HG02642 (cell line): Measurements from ENCODE around the gene GLYAT.
"Not testable (repeated sequence)": the region's sequence is repeated elsewhere in the genome, so short reads cannot be mapped to it uniquely, and the experiment has no call there.

Experiments used
- ATAC-seq: cut with Tn5 transposase; IDR thresholded peaks from one replicate; pipeline ENCODE4 v1.9.1; 2021; ENCODE audit warnings: mild to moderate bottlenecking; ENCODE audit not compliant: unreplicated experiment, poor library complexity

GLYAT gene

DNA sequence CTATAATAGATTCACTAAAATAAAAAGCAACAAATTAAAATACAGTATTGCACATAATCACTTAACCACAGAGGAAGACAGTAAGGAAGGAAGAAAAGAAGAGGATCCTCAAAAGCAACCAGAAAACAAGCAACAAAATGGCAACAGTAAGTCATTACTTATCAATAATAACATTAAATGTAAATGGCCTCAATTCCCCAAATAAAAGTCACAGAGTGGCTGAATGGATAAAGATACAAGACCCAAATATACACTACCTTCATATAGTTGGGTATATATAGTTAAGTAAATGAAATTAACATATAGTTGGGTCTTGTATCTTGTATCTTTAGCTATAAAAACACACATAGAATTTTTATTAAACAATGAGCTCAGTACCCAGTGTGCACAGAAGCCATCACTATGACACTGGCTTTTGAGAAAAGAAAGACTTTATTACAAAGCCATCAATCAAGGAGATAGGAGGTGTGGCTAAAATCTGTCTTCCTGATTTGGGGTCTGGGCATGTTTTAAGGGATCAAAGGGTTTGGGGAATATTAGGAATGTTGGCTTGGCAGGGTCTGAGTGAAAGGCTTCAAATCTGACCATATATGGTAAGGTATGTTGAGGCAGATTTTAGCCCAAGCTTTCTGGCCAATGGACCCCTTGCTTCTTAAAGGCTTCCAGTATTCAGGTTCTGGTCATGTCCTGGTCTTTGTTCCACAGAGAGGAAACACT, 13.4 kb upstream of the GLYAT start:
- ATAC-seq = no peak

DNA sequence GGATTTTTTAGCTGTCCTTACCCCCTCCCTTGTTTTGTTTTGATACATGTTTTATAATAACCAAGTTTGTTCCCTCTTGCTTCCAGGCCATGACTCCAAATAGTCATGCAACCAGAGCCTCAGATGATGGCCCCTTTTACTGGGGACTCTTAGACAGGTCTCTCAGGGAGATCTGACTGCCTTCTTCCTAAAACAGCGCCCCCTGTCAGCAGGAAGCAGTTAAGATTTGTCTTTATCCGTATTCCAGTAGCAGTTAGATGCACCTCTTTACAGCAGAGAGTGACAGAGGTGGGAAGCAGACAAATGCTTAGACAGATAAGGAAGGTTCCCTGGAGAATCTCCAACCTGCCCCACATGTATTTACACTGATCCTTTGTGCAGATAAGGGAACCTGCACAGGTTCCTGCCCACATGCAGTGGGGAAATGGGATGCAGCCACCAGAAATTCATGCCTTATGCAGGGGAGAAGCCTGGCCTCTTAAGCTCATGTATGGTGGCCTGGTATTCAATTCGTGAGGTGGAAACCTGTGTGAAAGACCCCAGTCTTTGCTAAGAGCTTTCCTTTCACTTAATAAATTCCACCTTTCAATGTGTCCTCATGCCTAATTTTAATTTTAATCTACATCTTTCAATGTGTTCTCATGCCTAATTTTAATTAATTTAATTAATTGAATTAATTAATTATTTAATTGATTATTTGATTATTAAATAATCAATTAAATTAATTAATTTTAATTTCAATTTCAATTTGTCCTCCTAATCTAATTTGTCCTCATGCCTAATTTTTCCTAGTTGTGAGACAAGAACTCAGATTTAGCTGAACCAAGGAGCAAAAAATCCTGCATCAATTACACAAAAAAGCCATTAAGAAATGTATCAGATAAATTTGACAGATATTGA, 11.5 kb upstream of the GLYAT start:
- no peak for ATAC-seq

DNA sequence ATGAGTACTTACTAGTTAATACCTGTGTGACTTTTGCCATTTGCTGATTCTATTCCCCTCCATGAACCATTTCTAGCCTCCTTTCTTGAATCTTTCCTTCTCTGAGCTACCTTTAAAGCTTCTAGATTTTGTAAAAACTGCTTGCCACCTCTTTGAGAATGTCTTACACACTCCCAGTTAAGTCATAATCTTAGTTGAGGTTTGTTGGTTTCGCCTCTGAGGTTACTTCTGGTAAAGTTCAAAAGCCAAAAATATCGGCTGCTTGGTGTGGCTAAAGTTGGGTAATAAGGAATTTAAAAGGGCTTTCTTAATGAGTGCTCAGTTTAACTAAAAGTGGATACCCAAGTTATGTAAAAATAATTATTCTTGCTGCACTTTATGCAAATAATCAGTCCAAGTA, 10.4 kb upstream of the GLYAT start:
- ATAC-seq = no peak

DNA sequence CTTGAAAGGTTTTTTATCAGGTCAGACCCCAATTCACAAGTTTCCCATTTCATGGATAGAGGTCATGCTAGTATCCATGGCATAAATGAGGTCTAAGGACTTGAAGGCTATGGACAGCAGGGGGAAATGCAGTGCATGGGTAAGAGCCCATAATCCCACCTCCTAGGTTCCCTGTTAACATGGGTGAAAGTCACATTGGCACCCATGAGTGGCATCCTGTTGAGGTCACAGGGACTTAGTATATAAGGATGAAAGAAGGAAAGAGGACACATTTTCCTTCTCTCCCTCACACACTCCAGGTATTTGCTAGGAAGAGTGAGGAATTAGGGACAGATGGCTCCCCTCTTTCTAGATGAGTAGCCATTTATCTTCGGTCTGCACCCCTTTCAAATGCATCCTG, 9.4 kb upstream of the GLYAT start:
- no peak for ATAC-seq

DNA sequence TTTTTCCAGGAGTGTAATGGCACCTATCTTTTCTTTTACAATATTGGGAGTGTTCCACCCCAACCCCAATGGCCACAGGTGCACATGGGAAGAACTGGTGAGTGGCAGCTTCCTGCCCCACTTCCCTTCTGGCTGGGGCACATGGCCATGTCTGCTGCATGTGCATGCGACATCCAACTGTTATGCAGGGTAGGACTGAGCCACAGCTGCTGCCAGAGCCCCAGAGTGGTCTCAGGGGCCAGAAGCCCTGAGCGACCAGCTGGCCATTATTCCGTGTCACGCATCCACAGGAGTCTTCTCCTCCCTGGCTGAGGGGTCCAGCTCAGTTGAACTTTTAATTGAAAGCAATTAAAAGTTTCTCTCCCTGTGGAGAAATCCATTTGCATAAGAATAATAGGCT, 8.7 kb upstream of the GLYAT start:
- ATAC-seq = no peak

DNA sequence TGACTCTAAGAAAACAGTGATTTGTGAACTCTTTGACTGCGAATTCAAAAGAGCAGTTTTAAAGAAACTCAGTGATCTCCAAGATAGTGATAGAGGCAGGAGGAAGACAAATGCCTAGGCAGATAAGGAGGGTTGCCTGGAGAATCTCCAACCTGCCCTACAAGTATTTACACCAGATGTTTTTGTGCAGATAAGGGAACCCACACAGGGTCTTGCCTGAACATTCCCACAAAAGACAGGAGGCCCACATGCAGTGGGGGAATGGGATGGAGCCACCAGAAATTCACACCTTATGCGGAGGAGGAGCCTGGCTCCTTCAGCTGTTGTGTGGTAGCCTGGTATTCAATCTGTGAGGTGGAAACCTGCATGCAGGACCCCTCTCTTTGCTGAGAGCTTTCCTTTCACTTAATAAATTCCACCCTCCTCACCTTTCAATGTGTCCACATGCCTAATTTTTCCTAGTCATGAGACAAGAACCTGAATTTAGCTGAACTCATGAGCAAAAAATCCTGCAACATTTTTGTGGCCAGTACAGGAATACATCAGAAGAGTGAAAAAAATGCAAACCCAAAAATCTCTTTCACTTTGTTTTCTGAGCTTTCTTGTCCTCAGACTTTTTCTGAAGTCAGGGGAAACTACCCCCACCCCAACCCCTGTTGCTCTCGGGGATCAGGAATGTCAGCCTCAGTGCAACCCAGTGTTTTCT, 8.1 kb upstream of the GLYAT start:
- no peak for ATAC-seq

DNA sequence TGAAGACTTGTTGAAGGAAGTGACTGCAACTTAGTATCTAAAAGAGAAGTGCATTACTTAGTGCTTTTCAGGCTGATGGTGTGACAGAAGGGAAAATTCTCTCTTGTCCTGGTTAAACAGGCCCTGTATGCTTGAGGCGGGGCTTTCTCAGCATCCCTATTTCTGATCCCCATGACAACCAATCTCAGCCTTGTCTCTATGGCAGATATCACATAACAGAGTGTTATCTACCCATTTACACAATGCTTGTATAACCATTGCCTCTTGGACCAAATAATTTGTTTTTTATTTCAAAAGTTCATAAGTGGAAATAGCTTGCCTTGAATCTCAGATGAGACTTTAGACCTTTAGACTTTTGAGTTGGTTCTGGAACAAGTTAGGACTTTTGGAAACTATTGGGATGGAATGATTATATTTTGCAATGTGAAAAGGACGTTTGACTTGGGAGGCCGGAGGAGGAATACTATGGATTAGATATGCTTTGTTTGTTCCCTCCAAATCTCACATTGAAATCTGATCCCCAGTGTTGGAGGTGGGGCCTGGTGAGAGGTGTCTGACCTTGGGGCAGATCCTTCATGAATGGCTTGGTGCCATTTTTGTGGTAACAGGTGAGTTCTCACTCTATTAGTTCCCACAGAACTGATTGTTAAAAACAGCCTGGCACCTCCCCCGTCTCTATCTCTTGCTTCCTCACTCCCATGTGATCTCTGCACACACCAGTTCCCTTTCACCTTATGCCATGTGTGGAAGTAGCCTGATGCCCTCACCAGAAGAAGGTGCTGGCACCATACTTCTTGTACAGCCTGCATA, 3.1 kb upstream of the GLYAT start:
- no peak for ATAC-seq

DNA sequence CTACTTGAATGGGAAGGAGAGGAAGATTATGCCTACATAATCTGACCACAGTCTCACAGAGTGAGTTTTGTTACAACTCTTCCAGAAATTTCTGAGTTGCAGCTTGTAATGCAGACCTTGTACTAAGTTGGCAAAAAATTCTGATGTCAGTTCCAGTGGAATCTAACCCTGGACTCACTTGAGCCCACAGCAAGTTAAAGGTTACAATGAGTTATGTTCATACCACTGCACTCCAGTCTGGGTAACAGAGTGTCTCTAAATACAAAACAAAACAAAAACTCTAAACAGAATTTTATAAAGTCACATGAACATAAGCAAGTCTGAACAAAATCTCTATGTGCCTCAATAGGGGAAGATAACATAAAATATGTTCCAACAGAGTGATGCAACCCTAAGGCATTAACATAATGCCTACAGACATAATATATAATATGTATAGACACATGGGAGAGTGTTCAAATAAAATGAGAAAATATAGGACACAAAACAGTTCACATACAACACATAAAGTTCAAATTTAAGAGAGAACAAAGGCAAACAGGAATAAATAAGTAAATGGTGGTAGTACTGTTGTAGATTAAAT, 1.1 kb downstream of the GLYAT start:
- no peak for ATAC-seq

DNA sequence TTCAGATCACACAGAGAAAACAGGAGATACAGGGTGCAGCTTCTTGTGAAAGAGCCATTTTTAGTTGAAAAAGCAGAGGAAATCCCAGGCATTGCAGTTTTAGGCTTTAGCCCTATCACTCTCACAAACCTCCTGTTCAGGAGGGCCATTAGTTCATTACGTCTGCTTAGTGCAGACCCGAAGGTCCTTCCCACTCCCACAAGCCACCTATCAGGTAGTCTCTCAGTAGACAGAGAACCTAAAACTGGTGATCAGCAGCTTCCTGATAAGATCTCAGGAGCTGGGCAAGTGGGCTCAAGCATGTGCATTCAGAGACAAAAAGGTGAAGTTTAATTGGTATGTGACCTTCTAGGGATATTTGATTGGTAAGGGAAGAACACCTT, 4.3 kb downstream of the GLYAT start:
- ATAC-seq = no peak

DNA sequence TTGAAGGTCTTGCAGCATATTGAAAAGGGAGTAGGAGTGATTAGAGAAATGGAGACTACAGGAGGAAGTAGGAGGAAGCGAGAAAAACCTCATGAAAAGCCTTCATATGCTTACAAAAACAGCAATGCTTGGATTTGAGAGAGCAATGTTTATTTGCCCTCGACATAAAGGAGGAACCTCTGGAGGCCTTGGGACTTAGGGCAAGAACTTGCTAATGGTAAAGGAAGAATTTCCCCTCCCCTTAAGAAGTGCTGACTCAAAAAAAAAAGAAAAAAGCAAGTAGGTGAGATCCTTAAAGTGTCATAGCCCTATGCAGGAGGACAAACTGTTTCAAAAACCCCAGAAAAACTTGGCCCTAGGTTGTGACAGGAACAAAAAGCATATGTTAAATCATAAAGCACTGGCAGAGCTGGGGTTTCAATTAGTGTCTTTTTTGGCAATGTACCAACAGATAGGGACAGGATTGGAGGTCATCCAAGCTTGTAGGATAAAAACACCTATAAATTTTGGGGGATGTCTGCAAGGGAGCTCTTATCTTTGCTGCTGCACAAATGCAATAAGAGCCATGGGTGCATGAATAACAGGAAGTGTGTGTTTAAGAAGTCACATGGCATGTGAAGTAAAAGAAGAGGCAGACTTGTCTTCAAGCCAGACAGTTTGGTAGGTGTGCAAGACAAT, 4.9 kb downstream of the GLYAT start:
- ATAC-seq = no peak

DNA sequence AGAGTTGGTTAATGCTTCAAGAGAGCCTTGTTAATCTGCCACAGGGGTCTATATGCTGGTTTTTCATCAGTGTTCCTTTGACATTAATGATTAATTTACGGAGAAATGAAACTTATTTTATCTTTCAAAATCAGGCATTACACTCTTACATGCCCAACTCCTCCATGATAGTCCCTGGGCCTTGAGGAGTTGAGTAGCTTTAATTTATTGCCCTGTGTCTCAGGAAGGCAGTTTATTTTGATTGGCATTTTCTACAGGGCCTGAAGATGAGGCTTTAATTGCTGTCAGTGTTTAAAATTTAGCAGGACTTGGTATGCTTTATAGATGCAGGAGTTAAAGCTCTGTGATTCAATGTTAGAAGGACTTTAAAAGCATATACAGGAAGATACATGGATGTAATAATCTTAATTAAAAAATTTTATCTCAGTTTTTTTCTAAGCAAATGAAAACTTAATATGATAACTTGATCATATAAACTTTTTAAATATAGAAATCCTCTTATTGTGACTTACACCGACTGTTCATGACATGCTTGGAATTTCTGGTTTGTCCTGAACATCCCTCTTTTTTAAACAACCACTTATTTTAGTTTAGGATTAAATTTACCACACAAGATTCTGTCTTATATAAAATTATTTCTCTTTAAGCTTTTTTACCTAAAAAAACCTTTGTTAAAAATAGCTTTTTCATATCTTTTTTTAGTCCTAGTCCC, 12.2 kb downstream of the GLYAT start:
- ATAC-seq = no peak

DNA sequence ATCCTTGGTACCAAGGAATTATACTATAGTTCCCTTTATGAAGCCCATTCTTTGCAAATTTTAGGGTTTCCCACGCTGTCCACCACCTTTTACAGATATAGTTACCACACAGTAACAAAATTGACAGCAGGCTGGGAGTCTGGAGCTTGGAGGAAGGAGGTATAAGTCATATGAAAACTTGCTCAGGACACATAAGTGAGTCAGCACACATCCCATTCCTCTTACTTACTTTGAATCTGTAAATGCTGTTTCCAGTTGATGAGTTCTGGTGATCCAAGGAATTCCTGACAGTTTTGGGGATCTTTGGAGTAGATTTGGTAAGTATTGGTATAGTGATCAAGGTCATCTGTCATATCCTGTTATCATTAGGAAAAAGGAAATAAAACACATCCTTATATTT, 19.2 kb downstream of the GLYAT start:
- ATAC-seq = no peak

DNA sequence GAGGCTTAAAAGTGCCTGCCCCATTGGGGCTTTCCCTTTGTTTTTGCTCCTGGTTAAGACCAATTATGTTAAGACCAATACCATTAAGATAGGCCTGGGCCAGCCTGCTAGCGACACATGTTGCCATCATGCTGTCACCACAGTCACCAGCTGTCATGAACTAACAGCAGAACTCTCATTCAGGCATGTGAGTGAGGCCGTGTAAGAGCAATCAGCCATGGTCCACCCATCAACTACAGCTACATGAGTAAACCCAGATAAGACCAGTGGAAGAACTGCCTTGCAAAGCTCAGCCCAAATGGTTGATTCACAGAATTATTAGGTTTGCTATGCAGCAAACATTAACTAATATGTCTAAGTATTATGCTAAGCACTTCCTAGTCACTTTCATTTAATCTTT, 19.9 kb downstream of the GLYAT start:
- ATAC-seq = no peak

DNA sequence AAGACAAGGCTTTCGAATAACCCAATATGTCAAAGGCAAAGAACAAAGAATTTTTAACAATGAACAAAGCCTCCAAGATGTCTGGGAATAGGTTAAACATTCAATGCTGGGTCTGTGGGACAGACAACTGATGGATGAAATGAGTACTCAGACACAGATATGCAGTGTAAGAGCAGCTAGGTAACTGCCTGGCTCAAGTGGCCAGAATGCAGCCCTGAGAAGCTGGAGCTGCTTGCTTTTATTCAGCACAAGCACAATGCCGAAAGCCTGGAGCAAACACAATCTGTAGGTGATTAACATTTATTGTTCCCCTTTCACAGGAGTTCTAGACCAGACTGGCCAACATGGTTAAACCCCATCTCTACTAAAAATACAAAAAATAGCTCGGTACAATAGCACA, 24.0 kb downstream of the GLYAT start:
- ATAC-seq = no peak

DNA sequence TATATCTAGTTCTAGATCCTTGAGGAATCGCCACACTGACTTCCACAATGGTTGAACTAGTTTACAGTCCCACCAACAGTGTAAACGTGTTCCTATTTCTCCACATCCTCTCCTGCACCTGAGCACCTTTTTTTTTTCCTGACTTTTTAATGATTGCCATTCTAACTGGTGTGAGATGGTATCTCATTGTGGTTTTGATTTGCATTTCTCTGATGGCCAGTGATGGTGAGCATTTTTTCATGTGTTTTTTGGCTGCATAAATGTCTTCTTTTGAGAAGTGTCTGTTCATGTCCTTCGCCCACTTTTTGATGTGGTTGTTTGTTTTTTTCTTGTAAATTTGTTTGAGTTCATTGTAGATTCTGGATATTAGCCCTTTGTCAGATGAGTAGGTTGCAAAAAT, 34.9 kb downstream of the GLYAT start:
- ATAC-seq = not testable (repeated sequence)

DNA sequence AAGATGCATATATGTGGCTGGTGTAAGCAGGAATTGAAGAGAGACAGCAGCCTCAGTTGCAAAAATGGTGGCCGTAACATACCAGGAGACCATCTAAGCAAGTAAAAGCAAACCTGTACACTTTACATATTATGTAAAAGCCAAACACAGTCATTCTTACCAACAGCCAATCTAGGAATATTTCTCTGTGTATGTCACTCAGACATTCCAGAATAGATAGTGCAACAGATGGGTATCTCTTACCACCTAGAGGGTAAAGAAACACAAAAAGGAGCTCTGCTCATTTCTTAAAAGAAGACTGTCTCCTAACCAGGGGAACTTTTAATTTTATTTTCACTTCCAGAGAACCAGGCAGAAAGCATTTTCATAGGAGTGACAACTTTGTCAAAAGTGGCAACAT, 38.7 kb downstream of the GLYAT start:
- ATAC-seq = no peak

DNA sequence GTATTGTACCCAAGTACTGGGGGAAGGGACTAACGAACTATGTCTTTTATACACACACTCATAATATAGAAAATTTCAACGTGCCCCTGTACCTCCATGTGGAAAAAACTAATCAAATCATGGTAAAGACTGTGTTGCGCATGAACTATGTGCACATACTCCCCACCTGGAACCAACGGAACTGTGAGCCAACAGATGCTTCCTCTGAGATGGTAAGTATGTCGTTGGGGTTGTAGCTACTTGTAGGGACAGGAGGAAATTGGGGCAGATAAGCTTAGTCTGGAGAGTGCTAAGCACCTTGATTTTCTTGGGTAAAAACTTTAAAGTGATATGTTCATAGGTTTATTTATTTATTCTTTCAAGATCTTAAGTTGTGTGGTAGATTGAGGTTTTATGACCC, 40.1 kb downstream of the GLYAT start:
- no peak for ATAC-seq

DNA sequence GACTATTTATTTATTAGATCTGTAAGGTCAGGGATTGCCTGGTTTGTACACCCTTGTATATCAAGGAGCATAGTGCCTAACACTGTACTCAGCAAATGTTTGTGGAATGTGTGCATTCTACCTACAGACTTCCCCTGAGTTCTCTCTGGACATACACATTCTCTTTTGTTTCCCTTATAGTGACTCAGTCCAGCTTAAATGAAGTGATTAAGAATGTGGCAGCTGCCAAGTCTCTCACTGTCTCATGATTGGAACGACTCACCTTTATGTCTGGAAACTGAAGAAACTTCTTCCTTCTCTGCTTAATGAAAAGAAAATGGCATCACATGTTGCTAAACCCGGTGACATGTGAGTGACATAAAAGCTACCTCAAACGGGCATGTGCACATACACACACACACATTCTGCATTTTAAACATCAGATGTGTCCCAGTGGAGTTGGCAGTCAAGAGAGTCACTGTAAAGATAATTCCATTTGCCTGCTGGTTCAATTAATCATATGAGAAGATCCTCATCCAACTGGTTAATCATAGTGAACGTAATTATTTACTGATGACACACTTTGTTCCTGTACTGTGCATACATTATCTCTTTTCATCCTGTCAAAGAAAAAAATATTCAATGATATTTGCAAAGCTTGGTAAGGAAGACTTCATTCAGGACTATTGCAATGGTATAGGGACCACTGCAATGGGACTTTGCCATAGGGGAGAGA, 42.8 kb downstream of the GLYAT start:
- no peak for ATAC-seq
